ENCODE measurements around the gene CTXND1. TPM values are rescaled to one million over a fixed set of nuclear protein-coding genes. Genes with fewer than 3 reads are reported as not detected.

Gene CTXND1
- polyA plus RNA-seq, 2 of the 4 experiments (the other 2 are of a cell fraction): not detected

- ATAC-seq (no peak), DNase-seq (ENCODE audit: low read depth in 1 of 2, low spot score in 1 of 2) (no peak), FAIRE-seq (no peak)
- no peak for TF ChIP-seq FOSB (CRISPR knock-in tag; IDR thresholded peaks at IDR 0.05)
- TF ChIP-seq EHF (CRISPR knock-in tag; IDR thresholded peaks at IDR 0.05): no peak
- TF ChIP-seq NFE2L2 (conservative IDR thresholded peaks at IDR 0.05; ENCODE audit: low read length): no peak
- TF ChIP-seq EHMT2 (IDR thresholded peaks at IDR 0.05; ENCODE audit: low read depth): no peak
- WGBS (ENCODE audit: missing lambda C conversion rate): 48% methylated on average over 12 of the region's 12 CpGs
- ChIA-PET POLR2A (no interaction called here), CTCF (no interaction called here)
- H3K4me2 ChIP-seq: no peak overlapping the region
- no peak overlapping the region for H3K27ac ChIP-seq
- H3K9me3 ChIP-seq: no peaks in the 10 kb centered on the region; the same call in 2 of the 3 replicates
- no peaks in the 10 kb centered on the region for H3K4me1 ChIP-seq
- H3K4me3 ChIP-seq: no peak overlapping the region
Measured at GRCh38 chr15:80210611-80211573, 41.1 kb downstream of the CTXND1 start.

- 65% methylated on average over 11 of the region's 11 CpGs for whole genome bisulfite sequencing (ENCODE audit: missing lambda C conversion rate)
- DNase-seq (ENCODE audit: low read depth in 1 of 2, low spot score in 1 of 2): no peak
- no peak for ATAC-seq
- no peak overlapping the region for H3K4me2 ChIP-seq
- no peak overlapping the region for H3K27ac ChIP-seq
- H3K9me3 ChIP-seq: no peaks in the 10 kb centered on the region; the same call in 2 of the 3 replicates
- H3K4me3 ChIP-seq: no peak overlapping the region
- POLR2A ChIA-PET: no interaction called here
- H3K4me1 ChIP-seq: no peaks in the 10 kb centered on the region
- FAIRE-seq: no peak
- CTCF ChIA-PET: no interaction called here
- TF ChIP-seq CBX2 (IDR thresholded peaks at IDR 0.05; ENCODE audit: borderline replicate concordance, low read depth): no peak
- no peak for TF ChIP-seq POLR2AphosphoS2 (conservative IDR thresholded peaks at IDR 0.05; ENCODE audit: low read length)
- TF ChIP-seq ZNF302 (CRISPR knock-in tag; IDR thresholded peaks at IDR 0.05): no peak
- no peak for TF ChIP-seq PHF8 (IDR thresholded peaks at IDR 0.05; ENCODE audit: borderline replicate concordance, low read depth)
- no peak for TF ChIP-seq RFX5 (IDR thresholded peaks at IDR 0.05)
- TF ChIP-seq ATOH8 (CRISPR knock-in tag; IDR thresholded peaks at IDR 0.05; ENCODE audit: low read depth): no peak
- no peak for TF ChIP-seq USF2 (IDR thresholded peaks at IDR 0.05)
- TF ChIP-seq JUN (IDR thresholded peaks at IDR 0.05): no peak
- TF ChIP-seq HOXB13 (CRISPR knock-in tag; IDR thresholded peaks at IDR 0.05; ENCODE audit: low read depth): no peak
Measured at GRCh38 chr15:80208758-80209734, 43.0 kb downstream of the CTXND1 start.

GRCh38 chr15:80207887-80208286, 44.1 kb downstream of the CTXND1 start:
- no peak overlapping the region for H3K27ac ChIP-seq
- ChIA-PET POLR2A (no interaction called here), CTCF (interaction anchor here (1.2 kb wide), 1 partner anchor 10 kb away, joined by 3 read pairs; no protein-coding TSS in a partner anchor)
- no peak overlapping the region for H3K4me3 ChIP-seq
- no peaks in the 10 kb centered on the region for H3K4me1 ChIP-seq
- peak in 1 of 2 experiments; percentile 18 for DNase-seq (ENCODE audit: low read depth in 1 of 2, low spot score in 1 of 2)
- FAIRE-seq: no peak
- WGBS (ENCODE audit: missing lambda C conversion rate): 5% methylated on average over 3 of the region's 3 CpGs
- no peak for ATAC-seq
- no peaks in the 10 kb centered on the region for H3K9me3 ChIP-seq
- peak overlapping the region; percentile 17; the same call in 1 of the 3 replicates for H3K4me2 ChIP-seq
- no peak for TF ChIP-seq NPAS2 (CRISPR knock-in tag; IDR thresholded peaks at IDR 0.05; ENCODE audit: borderline replicate concordance)
- no peak for TF ChIP-seq FOXS1 (CRISPR knock-in tag; IDR thresholded peaks at IDR 0.05)
- no peak for TF ChIP-seq MAX (IDR thresholded peaks at IDR 0.05)
- no peak for TF ChIP-seq EHF (CRISPR knock-in tag; IDR thresholded peaks at IDR 0.05)
- no peak for TF ChIP-seq RAD21 (conservative IDR thresholded peaks at IDR 0.05 in 1 of 2, IDR thresholded peaks at IDR 0.05 in 1 of 2)
- TF ChIP-seq HMGXB4 (CRISPR knock-in tag; IDR thresholded peaks at IDR 0.05; ENCODE audit: borderline replicate concordance): no peak
- TF ChIP-seq GATA3 (IDR thresholded peaks at IDR 0.05; ENCODE audit: borderline replicate concordance): no peak
- TF ChIP-seq BHLHE40 (IDR thresholded peaks at IDR 0.05; ENCODE audit: low read depth, low read length): no peak
- no peak for TF ChIP-seq CEBPB (IDR thresholded peaks at IDR 0.05)
- TF ChIP-seq EHMT2 (IDR thresholded peaks at IDR 0.05; ENCODE audit: low read depth): no peak
- TF ChIP-seq NR3C1 (IDR thresholded peaks at IDR 0.05): no peak
- no peak for TF ChIP-seq ZSCAN20 (CRISPR knock-in tag; IDR thresholded peaks at IDR 0.05)
- TF ChIP-seq EP300 (IDR thresholded peaks at IDR 0.05): no peak
- TF ChIP-seq FOSB (CRISPR knock-in tag; IDR thresholded peaks at IDR 0.05): no peak
- no peak for TF ChIP-seq POLR2A (IDR thresholded peaks at IDR 0.05; ENCODE audit: low read length)
- no peak for TF ChIP-seq PBX3 (IDR thresholded peaks at IDR 0.05)
- no peak for TF ChIP-seq MAZ (IDR thresholded peaks at IDR 0.05; ENCODE audit: borderline replicate concordance, low read depth, low read length)
- TF ChIP-seq HOXB13 (CRISPR knock-in tag; IDR thresholded peaks at IDR 0.05; ENCODE audit: low read depth): no peak
